Fibroblast of skin of scalp (primary cell): Measurements from ENCODE around the gene XRCC6. TPM values are rescaled to one million over a fixed set of nuclear protein-coding genes. Genes with fewer than 3 reads are reported as not detected.
"Not testable (repeated sequence)": the region's sequence is repeated elsewhere in the genome, so short reads cannot be mapped to it uniquely, and the experiment has no call there.

ENCODE experiments used
- DNase-seq: peaks from one replicate; pipeline ENCODE4 v3.0.0-alpha.2; 2013
- polyA plus RNA-seq, 2 experiments: library from polyadenylated mRNA; unstranded; fragments of 120-200 nt; gene quantifications; one replicate each; pipeline ENCODE4 v1.2.1, GENCODE V29; 2013; ENCODE audit not compliant: insufficient read length in 2 of 2

Gene XRCC6
- 288 TPM for polyA plus RNA-seq (2013, experiment 1 of 2; ENCODE audit: insufficient read length)
- polyA plus RNA-seq (2013, experiment 2 of 2; ENCODE audit: insufficient read length), result 285 TPM

DNA sequence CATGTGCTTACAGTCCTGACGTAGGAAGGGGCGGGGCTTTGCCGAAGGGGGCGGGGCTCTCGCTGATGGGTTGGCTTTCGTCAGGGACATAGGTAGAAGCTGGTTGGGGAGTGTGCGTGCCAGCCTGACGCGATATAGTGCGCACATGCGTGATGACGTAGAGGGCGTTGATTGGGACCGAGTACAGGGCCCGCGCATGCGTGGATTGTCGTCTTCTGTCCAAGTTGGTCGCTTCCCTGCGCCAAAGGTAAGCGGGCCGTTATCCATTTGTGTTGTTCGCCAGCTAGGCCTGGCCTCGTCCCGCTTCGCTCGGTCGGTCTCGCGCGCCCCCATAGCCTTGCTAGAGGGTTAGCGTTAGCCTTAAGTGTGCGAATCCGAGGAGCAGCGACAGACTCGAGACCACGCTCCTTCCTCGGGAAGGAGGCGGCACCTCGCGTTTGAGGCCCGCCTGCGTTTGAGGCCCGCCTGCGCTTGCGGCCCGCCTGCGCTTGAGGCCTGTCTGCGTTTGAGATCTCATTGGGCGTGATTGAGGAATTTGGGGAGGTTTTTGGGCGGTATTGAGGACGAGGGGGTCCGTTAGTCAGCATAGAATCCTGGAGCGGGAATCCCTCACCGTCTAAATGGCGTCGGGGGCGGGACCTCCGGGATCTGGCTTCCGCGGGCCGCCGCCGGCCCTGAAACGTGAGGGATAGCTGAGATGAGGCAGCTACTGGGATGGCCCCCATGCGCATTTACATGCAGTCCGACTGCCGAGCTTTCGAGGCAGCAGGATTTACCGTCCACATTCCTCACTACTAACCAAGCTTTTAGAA, at the start of gene XRCC6:
Gene XRCC6, plus strand, starts transcription at position 197 of the 812 bp plus-strand sequence. CDS start 710 bp downstream, outside the sequence.
- peak; percentile 100 for DNase-seq

DNA sequence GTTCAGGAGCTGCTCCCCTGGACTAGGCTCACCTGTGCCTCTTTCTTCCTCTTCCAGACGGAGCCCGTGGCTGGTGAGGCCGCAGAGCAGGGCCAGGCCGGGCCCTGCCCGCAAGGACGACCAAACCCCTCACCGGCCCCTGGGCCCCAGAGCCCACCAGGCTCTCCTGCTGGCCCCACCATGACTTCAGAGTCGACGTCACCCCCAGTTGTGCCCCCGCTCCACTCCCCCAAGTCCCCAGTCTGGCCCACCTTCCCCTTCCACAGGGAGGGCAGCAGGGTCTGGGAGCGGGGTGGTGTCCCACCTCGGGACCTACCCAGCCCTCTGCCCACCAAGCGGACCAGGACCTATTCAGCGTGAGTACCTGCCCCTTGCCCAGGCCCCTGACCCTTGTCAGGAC, 49.3 kb upstream of the XRCC6 start:
- DNase-seq, result no peak

DNA sequence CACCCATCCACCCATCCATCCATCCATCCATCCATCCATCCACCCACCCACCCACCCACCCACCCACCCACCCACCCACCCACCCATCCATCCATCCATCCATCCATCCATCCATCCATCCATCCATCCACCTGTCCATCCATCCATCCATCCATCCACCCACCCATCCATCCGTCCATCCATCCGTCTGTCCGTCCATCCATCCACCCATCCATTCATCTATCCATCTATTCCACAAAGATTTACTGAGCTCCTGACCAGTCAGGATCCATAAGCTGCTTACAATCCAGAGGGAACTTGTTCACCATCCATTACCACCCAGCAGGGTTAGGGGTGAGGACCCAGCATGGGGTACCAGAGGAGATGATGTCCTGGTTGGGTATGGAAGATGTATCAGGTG, 48.8 kb upstream of the XRCC6 start:
- DNase-seq, result not testable (repeated sequence)

DNA sequence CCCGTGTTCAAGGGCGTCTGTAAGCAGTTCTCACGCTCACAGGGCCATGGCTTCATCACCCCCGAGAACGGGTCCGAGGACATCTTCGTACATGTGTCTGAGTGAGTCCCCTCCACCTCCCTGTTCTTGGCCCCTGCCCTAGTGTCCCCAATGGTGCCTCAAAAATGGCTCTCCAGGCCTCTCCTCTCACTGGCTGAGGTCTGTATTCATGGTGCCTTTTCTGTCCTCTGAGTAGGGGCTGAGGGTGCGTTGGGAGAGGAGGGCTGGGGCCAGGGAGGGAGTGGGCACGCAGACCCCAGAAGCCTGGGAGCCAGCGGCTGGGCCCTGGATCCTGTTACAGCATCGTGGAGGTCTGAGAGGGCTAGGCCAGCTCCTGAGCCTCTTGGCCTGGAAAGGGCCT, 47.4 kb upstream of the XRCC6 start:
- no peak for DNase-seq

DNA sequence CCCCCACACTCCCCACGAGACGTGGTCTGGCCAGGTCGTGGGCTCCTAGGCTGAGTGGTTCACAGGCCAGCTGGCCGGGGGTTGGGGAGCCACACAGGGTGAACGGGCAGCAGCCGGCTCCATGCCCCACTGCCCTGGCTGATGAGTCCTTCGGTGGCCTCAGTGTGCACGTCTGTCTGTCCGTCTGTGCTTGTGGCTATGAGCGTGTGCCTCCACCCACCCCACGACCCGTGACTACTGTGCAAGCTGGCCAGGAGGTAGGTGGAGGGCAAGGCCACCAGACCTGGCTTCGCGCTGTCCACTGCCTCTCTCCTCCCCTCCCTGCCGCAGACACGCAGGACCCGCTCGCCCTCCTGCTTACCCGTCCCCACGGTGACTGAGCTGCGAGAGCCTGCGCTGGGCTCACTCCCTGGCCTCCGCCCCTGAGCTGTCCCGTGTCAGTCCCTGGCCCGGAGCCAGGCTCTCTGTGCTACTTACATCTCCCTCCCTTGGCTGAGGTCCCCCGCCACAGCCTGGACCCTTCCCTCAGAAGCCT, 46.2 kb upstream of the XRCC6 start:
- no peak for DNase-seq

DNA sequence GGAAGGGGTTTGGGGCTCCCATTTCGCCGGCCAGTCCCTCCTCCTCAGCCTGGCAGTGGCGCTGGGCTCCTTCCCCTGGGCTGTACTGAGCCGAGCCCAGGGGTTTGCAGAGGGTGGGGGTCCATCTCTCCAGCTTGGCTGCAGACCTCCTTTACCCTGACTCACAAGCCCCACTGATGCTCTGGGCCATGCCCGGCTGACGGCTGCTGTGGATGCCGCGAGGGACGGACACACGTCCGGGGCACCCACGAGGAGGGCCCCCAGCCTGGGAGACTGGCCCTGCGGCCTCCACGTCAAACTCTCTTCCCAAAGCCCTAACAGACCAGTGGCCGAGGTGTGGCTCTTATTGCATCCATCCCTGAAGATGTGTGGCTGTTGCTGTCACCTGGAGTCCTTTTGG, 45.6 kb upstream of the XRCC6 start:
- no peak for DNase-seq

DNA sequence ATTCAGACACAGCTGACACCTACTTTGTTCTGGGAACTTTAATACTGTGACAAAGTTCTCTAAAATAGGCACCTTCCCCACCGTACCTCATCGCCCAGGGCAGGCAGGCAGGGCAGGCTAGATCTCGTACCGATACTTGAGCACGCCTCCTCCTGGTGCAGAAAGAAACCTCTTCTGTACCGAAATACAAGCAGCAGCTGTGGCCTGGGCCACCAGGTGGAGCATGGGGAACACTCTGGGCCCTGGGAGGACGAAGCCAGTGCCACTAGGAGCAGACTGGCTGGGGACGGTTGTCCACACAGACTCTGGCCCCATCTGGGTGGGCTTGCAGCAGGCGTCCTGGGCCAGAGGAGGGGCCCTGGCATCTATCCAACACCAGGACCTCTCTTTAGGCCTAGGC, 44.2 kb upstream of the XRCC6 start:
- peak; percentile 63 for DNase-seq

DNA sequence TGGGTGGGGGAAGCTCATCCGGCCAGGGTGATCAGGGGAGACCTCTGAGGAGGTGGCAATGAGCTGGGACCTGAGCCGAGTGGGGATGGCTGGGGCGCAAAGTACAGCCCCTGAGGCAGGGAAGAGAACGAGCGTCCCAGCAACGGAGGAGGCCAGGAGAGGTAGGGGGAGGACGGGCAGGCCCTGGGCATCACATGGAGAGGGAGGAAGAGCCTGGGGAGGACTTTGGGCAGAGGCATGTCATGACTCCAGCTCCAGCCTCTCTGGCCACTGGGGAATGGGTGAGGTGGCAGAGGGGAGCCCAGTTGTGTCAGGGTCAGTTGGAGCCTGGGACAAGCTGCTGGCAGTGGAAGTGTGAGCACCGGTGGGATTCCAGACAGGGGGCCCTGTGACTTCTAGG, 43.0 kb upstream of the XRCC6 start:
- DNase-seq, result no peak

DNA sequence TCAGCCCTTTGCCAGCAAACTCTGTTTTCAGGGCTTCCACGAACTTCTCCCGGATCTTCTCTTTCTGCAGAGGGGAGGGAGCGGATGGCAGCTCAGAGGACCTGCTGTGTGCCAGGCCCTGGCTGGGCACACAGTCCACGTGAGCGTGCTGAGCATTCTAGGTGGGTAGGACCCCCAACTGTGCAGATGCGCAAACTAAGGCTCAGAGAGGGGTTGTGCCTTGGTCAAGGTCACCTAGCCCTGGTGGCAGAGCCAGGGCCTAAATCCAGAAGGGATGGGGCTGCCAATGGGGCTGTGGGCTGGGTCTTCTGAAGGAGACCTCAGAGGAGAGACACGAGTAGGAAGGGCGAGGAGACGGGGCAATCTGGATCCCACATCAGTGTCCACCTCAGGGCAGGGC, 42.3 kb upstream of the XRCC6 start:
- DNase-seq, result no peak

DNA sequence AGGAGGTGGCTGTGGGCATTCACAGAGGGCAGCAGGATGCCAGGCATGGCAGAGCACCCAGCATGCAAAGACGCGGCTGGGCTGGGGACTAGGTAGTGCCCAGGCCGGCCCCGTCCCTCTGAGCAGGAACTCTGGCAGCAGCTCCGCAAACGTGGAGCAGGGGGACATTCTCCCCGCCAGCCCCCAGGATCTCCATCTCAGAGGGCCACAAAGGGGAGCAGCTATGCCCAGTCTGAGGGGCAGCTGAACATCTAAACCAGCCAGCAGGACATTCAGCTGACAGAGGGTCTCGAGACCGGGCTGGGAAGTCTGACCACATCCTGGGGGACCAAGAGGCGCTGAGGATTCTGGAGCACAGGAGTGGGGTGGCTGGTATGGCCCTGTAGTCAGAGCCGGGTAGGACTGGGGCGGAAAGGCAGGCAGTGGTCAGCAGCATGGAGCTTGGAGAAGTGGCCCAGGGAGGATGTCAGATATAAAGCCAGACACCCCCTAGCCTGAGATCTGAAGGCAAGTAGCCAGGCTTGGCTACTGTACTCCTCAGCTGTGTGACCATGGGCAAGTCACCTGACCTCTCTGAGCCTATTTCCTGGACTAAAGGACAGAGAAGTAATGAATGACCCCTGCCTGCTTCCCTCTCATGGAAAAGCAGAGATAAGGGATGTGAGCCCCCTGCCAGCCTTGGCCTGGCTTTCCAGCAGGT, 41.6 kb upstream of the XRCC6 start:
- DNase-seq, result no peak

DNA sequence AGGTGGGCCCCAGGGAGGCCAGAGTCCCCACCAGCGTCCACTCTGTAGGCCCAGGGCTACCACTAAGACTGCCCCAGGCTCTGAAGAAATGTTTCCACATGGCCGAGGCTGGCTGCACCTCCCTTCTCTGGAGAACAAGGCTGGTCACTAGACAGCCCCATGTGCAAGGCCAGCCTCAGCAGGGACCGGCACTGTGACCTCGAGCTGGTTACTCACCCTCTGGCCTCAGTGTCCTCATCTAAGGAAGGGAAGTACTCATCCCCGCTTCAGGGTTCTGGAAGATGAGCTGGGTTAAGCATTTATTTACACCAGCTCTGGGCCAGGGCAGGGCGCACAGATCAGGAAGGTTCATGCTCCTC, 41.1 kb upstream of the XRCC6 start:
- DNase-seq, result no peak

DNA sequence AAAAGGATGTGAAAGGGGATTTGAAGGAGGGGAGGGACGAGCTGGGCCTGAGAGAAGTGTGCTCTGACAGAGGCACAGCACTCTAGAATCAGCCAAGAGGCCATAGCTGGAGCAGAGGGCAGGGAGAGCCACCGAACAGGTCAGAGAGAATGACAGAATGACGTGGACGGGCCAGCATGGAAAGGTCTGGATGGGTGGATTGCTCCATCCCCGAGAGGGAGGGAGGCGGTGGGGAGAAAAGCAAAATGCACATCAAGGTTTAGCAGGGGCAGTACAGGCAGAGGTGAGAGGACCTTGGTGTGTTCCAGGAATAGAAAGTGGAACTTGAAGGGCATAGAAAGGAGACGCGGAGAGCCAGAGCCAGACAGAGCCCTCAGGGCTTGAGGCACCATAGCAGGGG, 38.4 kb upstream of the XRCC6 start:
- DNase-seq, result no peak

DNA sequence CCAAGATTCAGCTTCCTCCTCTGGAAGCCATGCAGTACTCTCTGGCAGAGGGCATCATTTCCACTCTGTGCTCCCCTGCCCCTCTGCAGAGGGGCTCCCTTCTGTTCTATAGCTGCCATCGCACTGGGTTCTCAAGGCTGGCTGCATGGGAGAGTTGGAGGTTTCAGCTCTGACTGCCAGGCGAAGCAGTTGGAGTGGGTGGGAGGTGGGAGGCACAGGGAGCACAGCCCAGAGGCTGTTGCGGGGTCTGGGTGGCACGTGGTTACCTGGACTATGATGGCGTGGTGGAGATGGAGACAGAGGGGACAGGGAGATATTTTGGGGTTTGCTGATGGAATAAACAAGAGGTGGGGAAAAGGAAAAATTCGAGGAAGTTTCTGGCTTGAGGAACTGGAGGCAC, 36.2 kb upstream of the XRCC6 start:
- DNase-seq, result no peak

DNA sequence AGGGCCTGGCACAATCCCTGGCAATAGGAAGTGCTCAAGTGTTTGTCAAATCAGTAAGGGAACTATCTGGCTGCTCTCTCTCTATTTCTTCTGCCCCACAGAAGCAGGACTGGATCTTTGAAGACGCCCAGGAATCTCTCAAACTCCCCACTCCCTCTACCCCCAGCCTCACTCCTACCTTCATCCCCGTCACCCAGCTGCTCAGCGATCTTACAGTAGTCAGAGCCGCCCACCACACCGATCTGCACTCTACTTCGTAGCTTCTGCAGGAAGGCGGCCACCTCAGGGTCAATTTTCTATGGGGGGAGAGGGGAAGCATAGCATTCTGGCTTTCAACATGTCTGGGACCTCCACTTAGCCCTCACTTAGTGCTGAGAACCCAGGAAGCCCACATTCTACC, 35.2 kb upstream of the XRCC6 start:
- no peak for DNase-seq

DNA sequence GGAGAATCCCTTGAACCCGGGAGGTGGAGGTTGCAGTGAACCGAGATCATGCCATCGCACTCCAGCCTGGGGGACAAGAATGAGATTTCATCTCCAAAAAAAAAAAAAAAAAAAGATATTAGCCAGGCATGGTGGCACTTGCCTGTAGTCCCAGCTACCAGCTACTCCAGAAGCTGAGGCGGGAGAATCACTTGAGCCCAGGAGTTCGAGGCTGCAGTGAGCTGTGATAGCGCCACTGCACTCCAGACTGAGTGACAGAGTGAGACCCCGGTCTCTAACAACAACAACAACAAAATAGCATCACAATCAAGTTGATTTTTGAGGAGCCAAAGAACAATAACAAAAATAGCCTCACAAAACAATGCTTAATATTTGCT, 33.8 kb upstream of the XRCC6 start:
- no peak for DNase-seq

DNA sequence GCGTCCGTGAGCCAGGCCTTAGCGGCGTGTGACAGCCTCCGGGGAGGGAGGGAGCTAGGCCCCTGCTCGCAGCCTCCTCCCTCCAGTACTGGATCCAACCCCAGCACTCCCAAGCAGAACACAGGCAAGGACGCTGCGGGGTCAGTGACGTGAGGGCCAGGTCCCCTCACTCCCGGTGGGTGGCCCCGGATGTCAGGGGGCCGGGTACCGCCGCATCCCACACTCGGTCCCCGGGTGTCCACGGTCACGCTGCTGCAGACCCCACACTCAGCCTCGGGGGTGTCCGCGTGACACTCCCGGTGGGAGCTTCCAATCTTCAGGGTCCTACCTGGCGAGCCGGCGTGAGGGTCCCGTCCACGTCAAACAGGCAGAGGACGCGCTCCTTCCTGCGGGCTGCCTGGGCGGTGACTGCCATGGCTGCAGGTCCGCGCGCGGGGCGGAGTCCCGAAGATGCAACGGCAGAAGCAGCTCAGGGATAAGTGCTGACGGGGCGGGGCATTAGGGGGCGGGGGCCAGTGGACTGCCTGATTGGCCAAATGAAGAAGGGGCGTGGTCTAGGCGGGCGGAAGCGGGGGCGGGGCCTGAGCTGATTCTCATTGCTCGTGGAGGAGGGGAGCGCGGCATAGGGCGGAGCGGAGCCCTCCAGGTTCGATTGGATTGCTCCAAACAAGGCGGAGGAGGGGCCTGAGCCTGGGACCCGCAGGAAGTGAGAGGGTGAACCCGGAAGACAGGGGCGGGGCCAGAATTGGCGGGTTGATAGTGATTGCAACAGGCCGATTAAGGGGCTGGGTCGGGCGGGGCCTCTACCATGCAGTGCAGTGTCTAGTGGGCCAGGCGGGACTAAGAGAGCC, 31.5 kb upstream of the XRCC6 start, which contains the start of gene PMM1:
Gene PMM1, minus strand, starts transcription at position 450 of the 851 bp plus-strand sequence. Its CDS starts 35 bp downstream, at position 415.
- peak; percentile 100 for DNase-seq

DNA sequence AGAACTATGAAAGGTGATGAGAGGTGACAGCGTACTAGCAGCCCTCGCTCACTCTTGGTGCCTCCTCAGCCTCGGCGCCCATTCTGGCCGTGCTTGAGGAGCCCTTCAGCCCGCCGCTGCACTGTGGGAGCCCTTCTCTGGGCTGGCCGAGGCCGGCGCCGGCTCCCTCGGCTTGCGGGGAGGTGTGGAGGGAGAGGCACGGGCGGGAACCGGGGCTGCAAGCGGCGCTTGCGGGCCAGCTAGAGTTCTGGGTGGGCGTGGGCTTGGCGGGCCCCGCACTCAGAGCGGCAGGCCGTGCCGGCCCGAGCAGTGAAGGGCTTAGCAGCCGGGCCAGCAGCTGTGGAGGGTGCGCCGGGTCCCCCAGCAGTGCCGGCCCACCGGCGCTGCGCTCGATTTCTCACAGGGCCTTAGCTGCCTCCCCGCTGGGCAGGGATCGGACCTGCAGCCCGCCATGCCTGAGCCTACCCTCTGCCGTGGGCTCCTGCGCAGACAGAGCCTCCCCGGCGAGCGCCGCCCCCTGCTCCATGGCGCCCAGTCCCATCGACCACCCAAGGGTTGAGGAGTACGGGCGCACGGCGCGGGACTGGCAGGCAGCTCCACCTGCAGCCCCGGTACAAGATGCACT, 27.6 kb upstream of the XRCC6 start:
- not testable (repeated sequence) for DNase-seq

DNA sequence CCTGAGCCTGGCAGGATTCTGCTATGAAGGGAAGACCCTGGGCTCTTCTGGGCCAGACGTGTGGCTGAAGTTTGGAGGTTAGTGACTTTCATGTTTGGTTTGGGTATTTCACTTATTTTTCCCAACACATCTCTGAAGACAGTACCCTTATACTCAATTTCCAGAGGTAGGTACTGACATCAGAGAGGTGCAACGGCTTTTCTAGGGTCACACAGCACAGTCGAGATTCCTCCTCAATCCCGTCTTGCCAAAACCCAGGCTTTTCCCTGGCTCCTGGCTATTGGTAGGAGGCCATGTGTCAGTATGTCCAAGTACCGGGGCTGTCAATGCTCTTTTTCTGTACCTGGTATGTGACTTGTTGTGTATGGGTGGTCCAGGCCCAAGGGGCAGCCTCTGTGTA, 25.4 kb upstream of the XRCC6 start:
- no peak for DNase-seq

DNA sequence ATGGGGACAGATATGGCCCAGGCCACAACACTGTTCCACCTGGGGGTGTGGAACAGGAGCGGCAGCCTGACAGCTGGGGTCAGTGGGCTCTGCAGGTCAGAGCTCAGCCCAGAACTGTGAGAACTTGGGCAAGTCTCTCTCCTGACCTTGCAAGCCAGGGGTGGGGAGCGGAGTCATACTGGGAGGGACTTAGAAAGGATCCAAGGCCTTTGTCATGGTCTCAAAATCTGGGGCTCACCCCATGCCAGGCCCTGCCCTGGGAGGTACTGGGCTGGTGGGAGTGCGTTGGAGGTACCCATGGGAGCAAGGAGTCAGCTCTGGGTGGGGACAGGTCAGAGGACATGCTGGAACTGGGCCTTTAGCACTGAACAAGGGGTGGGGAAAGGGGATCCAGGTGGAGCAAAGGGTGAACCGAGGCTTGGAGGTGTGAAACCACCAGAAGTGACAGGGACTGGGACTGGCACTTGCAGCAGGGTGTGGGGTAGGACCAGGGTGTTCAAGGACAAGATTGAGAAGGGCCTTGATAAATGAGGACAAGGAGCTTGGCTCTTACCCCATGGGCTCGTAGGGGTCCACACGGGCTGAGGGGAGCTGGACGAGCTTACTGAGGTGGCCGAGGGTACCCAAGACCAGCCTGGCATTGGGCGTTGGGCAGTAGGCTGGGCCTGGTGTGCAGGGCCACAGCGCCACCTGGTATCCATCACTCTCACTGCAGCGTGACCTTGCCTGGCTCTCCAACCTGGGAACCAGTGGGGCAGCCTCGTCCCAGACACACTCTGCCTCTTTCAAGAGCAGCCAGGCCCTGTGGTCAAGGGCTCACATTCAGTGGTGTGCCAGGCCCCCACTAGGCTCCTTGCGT, 24.1 kb upstream of the XRCC6 start:
- peak; percentile 48 for DNase-seq

DNA sequence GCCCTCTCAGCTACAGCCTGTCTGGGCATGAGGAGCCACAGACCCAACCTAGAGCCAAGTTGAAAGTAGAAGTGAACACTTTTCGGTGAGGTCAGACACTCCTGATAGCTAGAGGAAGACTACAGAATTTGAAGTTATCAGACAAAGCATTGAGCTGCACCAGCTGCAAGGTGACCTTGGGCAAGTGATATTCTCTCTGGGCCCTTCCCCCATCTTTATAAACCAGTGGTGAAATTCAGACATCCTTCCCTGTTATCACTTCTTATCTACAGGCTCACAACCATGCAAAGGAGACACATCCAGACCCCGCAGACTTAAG, 23.5 kb upstream of the XRCC6 start:
- no peak for DNase-seq

DNA sequence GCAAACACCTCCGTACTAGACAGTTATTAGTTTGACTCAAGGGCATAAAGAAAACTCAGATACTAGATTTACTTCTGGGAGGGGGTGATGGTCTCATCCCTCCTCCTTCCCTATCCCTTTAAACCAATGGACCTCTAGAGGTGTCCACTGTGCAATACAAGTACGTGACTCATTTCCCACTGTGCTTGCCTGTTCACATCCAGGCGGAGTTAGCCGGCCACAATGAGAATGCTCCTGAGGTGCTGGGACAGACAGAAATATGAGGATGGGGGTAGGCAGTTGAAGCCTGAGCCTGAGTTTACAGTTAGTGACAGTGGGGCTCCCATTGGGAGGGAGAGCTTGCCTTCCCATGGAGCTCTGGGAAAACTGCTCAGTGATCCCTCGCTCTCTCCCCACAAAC, 23.0 kb upstream of the XRCC6 start:
- DNase-seq, result peak; percentile 78
